H1 (cell line): ENCODE measurements around the gene GRK3.

ENCODE experiments used
- ATF3 ChIP-seq: IDR thresholded peaks from 2 replicates; pipeline ENCODE4 v1.6.1; 2011; ENCODE audit warnings: low read depth, mild to moderate bottlenecking, low read length; ENCODE audit not compliant: insufficient read depth
- CBX8 ChIP-seq: fragments of 300-800, 300-1000 bp; sonication (generic); IDR thresholded peaks from 2 replicates; pipeline ENCODE4 v1.7.1; 2016; ENCODE audit warnings: low read depth, low read length, borderline replicate concordance
- CEBPB ChIP-seq: IDR thresholded peaks from 2 replicates; pipeline ENCODE4 v1.6.1; 2012; ENCODE audit warnings: low read depth, low read length
- CHD7 ChIP-seq: fragments of 300-600 bp; sonication (generic); IDR thresholded peaks from 2 replicates; pipeline ENCODE4 v1.7.1; 2012; ENCODE audit warnings: low read length, moderate library complexity, mild to moderate bottlenecking, inconsistent platforms; ENCODE audit not compliant: insufficient replicate concordance
- CREB1 ChIP-seq: IDR thresholded peaks from 2 replicates; pipeline ENCODE4 v1.6.1; 2012; ENCODE audit warnings: inconsistent platforms
- CTCF ChIP-seq, 3 experiments: IDR thresholded peaks; 1 replicate in 2 of 3; 2 replicates in 1 of 3; pipeline versions ENCODE4 v1.5.1 to v1.6.1; 2011; ENCODE audit warnings: low read length in 3 of 3, mild to moderate bottlenecking in 3 of 3, inconsistent platforms in 2 of 3, low read depth in 1 of 3, moderate library complexity in 1 of 3; ENCODE audit not compliant: insufficient read depth in 1 of 3; ENCODE audit errors: control extremely low read depth in 1 of 3
- EGR1 ChIP-seq: IDR thresholded peaks from 2 replicates; pipeline ENCODE4 v1.6.1; 2011; ENCODE audit warnings: low read depth, low read length, borderline replicate concordance
- JUND ChIP-seq: IDR thresholded peaks from 2 replicates; pipeline ENCODE4 v1.6.1; 2011; ENCODE audit warnings: mild to moderate bottlenecking, improper control_type of control experiment, low read length
- MAX ChIP-seq: IDR thresholded peaks from 2 replicates; pipeline ENCODE4 v1.6.1; 2012; ENCODE audit warnings: inconsistent platforms
- RFX5 ChIP-seq: IDR thresholded peaks from 2 replicates; pipeline ENCODE4 v1.6.1; 2011; ENCODE audit warnings: low read depth, low read length, improper control_type of control experiment, borderline replicate concordance
- TCF12 ChIP-seq: IDR thresholded peaks from 2 replicates; pipeline ENCODE4 v1.6.1; 2011; ENCODE audit warnings: low read depth, mild to moderate bottlenecking, low read length
- YY1 ChIP-seq: IDR thresholded peaks from 2 replicates; pipeline ENCODE4 v1.6.1; 2011; ENCODE audit warnings: low read depth, mild to moderate bottlenecking, low read length

- TF ChIP-seq ATF3: no peak
- no peak for TF ChIP-seq CTCF (IDR thresholded peaks at IDR 0.05; ENCODE audit: control extremely low read depth in 1 of 3, insufficient read depth in 1 of 3, low read depth in 1 of 3, low read length in 3 of 3)
- TF ChIP-seq CHD7: no peak
- TF ChIP-seq TCF12: no peak
- no peak for TF ChIP-seq JUND
- no peak for TF ChIP-seq MAX
- no peak for TF ChIP-seq EGR1
- TF ChIP-seq RFX5: no peak
- TF ChIP-seq CBX8: no peak
- no peak for TF ChIP-seq YY1
- TF ChIP-seq CREB1: no peak
- no peak for TF ChIP-seq CEBPB
Observed at GRCh38 chr22:25751174-25751581, 186.7 kb downstream of the GRK3 start.
